ENCODE data around the gene PTOV1. TPM values are rescaled to one million over a fixed set of nuclear protein-coding genes. Genes with fewer than 3 reads are reported as not detected.
A peak's percentile ranks its signal among the peaks of the same experiment; 100 is the strongest.

Gene PTOV1
- total RNA-seq, 2 donors from 2014 or later = 110 TPM

DNA sequence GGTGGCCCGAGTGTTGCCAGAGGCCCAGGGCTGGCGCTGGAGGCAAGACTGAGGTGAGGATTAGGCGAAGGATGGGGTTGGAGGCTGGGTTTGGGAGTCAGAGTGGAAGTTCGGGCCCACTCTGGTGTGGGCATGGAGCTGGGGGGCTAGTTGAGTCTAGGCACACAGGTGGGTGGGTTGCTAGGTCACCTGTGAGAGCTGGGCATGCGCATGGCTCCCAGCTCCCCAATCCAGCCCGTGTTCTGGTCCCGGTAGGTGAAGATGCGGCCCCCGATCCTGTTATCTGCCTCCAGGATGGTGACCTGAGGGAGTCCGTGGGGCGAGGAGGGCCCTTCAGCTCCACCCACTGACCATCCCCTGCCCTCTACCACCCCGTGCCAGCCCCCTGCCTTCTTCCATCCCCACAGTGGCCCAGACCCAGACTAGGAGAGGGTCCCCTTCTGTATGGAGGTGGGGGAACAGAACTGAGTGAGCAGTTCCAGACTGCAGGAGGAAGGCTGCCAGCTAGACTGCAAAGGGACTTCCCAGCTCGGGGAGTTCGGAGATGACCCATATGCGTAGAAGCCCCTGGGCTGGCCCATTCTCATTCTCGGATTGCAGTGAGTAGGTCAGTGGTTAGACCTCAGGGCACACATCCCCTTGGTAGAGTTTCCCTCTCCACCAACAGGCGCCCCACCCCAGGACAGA, 44.1 kb downstream of the PTOV1 start:
- H3K27ac Mint-ChIP-seq = peak overlapping the region in 1 of 2 donors; percentile 88
- H3K36me3 Mint-ChIP-seq = peaks cover 0 to 3% of the 10 kb centered on the region in 2 donors
- no peaks in the 10 kb centered on the region for H3K9me3 Mint-ChIP-seq
- peak in 1 of 2 donors; percentile 41 for ATAC-seq
- DNase-seq (ENCODE audit: low spot score in 2 of 2) = peak in 1 of 2 donors; percentile 78

DNA sequence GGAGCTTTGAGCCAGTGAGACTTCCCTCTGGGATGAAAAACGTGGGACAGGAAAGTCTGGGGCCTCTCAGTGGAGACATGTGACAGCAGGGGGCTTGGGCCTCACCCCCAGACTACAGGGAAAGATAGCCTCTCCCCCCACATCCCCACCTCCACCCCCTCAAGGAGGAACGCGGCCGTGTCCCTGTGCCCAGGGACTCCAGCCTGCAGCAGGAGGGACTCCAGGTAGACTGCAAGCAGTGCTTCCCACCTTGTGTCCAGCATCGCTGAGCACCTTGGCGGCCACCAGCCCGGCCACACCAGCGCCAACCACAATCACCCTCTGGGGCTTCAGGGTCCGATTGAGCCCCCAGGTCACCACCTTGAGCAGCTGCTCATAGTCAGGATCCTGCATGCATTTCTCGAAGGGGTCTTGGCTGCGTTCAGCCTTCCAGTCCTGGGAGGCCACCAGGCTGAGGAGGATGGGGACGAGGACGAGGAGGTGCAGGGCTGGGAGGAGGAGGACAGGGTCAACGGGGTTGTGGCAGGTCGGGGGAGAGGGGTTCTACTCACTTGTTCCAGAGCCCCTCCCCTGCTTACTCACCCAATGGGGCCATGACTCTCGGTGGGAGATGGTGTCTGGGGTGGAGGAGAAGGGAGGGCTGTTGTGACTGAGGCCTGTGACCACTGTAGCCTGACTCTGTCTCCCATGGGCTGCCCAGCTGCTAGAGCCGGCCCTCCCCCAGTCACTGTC, 44.8 kb downstream of the PTOV1 start:
- H3K9me3 Mint-ChIP-seq = no peaks in the 10 kb centered on the region
- DNase-seq (ENCODE audit: low spot score in 2 of 2) (no peak), ATAC-seq (peak in 1 of 2 donors; percentile 12)
- H3K36me3 Mint-ChIP-seq = no peaks in the 10 kb centered on the region
- H3K27ac Mint-ChIP-seq = peak overlapping the region in 1 of 2 donors; percentile 88

DNA sequence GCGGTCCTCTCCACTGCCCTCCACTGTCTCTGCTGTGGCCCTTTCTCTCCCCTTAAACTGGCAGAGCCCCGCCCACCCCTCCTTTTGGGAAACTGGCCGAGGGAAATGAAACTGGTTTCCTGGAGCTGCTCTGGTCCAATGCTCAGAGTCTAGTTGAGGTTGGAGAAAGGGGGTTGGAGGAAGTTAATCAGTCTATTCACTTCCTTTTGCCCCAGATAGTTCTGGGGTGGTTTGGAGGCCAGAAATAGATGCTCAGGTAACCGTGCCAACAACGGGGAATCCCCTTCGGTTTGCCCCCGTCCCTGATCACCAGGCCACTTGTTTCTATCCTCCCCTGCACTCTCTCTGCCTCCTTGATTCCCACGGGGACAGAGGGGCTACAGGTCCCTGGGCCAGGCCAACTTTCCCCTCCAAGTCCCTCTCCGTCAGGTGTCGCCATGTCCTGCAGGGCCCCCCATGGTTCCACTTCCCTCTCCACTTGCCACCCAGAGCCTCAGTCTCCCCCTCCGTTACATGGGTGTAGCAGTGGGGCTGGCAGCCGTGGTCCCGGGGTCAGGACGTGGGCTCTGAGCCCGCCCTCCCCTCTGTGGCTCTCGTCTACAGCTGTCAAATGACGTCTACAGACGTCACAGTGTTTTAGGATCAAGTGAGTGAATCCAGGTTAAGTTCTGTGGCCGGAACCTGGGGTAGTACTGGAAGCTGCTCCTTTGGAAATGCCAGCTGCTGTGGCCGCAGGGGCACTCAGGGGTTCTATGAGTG, 46.1 kb downstream of the PTOV1 start, which contains the start of gene IL4I1:
Gene IL4I1, minus strand, starts transcription at position 25 of the 759 bp plus-strand sequence. CDS start 727 bp downstream, outside the sequence.
- peak within 1 kb of the TSS; percentile 88 to 98 for H3K27ac Mint-ChIP-seq
- peak; percentile 60 to 61 for ATAC-seq
- no peaks in the 10 kb centered on the region for H3K9me3 Mint-ChIP-seq
- peak in 1 of 2 donors; percentile 84 for DNase-seq (ENCODE audit: low spot score in 2 of 2)
- H3K36me3 Mint-ChIP-seq = no peaks in the 10 kb centered on the region

DNA sequence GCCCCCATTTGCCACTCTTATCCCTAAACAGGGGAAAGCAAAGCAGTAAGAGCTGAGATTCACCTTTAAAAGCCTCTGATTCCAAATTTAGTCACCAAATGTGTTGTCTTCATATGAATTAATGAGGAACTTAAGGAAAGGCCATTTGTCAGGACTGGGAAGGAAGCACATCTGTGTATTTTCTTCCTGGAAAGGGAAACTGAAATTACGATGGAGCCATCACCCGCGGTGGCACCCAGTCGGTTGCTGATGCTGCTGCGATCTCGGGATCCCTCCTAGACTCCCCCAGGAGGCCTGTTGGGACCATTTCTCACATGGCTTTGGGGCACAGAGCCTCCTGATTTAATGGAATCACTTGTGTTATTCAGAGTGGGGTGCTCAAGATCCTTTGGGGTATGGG, 53.2 kb downstream of the PTOV1 start:
- Mint-ChIP-seq H3K36me3 (peaks cover 0 to 26% of the 10 kb centered on the region in 2 donors), H3K9me3 (no peaks in the 10 kb centered on the region), H3K27ac (no peak overlapping the region)
- no peak for ATAC-seq
- no peak for DNase-seq (ENCODE audit: low spot score in 2 of 2)

DNA sequence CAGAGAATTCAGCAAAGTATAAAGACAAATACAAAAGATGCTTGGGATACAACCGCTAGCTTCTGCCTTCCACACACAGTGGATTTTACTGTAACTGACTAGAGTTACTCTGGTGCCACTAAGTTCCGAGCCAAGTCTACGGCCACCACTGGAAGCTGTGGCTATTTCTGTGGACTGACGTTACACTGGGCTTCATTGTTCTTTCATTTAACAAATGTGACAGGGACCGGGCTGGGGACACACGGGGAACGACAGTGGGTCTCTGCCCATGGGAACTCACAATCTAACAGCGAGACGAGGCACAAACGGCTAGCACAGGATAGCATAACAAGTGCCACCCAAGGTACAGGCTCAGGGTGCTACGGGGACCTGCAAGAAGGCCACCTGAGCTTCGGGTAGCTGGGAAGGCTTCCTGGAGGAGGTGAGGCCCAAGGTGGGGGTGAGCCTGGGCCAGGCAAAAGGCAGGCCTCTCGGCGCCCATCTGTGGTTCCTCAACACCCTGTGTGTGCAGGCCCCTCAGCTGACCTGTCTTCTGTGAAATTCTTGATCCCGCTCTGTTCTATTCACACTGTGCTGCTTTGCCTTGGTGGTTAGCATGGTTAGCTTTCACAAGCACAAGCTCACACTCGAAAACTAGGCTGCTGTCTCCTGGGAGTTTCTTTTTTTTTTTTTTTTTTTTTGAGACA, 56.1 kb downstream of the PTOV1 start:
- Mint-ChIP-seq H3K27ac (no peak overlapping the region), H3K36me3 (peaks cover 0 to 43% of the 10 kb centered on the region in 2 donors), H3K9me3 (no peaks in the 10 kb centered on the region)
- no peak for ATAC-seq
- DNase-seq (ENCODE audit: low spot score in 2 of 2) = no peak

DNA sequence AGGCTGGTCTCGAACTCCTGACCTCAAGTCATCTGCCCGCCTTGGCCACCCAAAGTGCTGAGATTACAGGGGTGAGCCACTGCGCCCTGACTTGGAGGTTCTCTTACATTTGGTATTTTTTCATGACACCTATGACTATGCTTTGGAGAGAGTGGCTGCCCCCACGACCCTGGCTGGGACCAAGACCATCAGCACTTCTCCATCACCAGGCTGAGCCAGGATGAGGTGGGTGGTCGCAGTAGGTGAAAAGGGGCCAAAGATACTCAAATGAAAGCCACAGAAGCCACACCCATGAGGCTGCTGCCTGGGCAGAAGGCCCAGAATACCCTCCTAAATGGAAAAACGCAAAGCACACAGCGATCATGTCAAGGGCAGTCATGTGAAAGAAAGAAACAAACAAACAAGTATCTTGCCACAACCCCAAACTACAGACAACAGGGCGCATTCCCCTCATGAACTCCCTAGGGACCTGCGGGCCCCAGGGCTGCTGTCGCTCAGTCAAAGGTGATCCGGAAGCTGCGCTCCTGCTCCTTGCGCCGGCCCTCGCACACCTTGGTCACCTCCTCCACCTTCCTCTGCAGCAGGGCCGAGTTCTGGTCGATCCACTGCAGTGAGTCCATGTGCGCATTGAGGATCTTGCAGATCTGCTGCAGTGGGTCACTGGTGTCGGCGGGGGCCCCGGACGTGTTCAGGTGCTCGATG, 56.9 kb downstream of the PTOV1 start:
- Mint-ChIP-seq H3K27ac (peak overlapping the region; percentile 16 to 68), H3K36me3 (peaks cover 0 to 48% of the 10 kb centered on the region in 2 donors)
- no peak for DNase-seq (ENCODE audit: low spot score in 2 of 2)

DNA sequence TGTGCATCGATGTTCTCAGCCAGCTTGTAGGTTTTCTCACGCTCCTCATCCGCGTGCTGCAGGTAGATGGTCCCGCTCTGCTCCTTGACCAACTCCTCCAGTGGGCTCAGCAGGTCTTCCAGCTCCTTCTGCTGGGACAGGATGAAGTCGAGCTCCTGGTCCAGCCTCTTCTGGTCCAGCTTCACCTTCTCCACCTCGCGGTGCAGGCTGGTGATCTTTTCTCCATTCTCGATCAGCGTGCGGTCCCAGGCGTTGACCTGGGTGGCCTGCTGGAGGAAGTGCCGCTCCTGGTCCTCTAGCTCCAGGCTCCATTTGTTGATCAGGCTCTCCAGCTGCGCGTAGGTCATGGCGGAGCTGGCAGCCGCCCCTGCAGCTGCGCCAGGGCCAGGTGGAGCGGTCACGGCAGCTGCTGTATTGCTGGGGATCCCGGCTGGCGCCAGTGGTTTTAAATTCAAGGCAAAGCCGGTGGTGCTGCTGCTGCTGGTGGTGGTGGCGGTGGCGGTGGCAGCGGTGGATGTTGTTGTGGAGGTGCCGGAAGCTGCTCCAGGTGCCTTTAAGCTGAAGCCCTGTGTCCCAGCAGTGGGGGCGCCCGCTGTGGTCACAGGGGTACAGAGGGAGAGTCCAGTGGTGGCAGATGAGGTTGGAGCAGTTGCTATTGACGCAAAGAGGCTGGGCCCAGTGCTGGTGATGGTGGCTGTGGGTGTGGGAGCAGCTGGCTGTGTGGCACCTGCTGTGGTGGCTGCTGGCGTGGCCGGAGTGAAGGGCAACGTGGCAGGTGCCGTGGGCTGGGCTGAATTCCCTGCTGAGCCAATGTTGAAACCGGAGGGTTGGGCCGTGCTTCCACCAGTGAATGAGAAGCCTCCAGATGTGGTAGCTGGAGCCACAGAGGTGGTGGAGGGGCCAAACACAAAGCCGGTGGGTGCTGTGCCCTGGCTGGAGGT, 57.8 kb downstream of the PTOV1 start:
- H3K9me3 Mint-ChIP-seq = no peaks in the 10 kb centered on the region
- peaks cover 0 to 57% of the 10 kb centered on the region in 2 donors for H3K36me3 Mint-ChIP-seq
- no peak for ATAC-seq
- peak overlapping the region; percentile 16 to 68 for H3K27ac Mint-ChIP-seq
- DNase-seq (ENCODE audit: low spot score in 2 of 2) = no peak

More for the DNA sequence above, 56.9 kb downstream of the PTOV1 start:
- no peaks in the 10 kb centered on the region for H3K9me3 Mint-ChIP-seq
- peak in 1 of 2 donors; percentile 15 for ATAC-seq

DNA sequence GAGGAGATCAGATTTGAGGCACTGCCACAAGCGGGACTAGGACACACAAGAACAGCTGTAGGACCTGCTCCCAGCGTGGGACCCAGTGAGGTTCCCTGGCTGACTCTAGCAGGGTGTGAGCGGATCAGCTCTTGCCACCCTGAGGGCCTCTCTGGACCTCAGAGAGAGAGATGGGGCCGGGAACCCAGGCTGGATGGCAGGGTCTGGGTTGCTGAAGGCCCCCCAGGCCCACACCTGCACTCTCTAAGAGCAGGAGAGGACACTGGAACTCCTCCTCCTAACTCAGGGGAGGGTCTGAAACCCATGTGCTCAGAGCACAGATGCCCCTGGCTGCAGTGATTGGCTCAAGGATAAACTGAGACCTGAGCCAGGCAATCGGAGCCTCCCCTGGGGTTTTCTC, 59.2 kb downstream of the PTOV1 start:
- H3K36me3 Mint-ChIP-seq = peaks cover 4 to 65% of the 10 kb centered on the region in 2 donors
- DNase-seq (ENCODE audit: low spot score in 2 of 2) (no peak), ATAC-seq (no peak)
- no peaks in the 10 kb centered on the region for H3K9me3 Mint-ChIP-seq
- peak overlapping the region; percentile 67 to 80 for H3K27ac Mint-ChIP-seq

Other genes starting within 250 kb of the PTOV1 start
- gene RRAS, start 211.0 kb upstream of the PTOV1 start, total RNA-seq = 10 to 100 TPM in 1 of 2 donors, 1 to 10 TPM in 1; 6.0 to 12.9 TPM
- 10 to 100 TPM; 49.8 to 57.4 TPM for gene SCAF1, start 208.9 kb upstream of the PTOV1 start, total RNA-seq
- 100 to 1,000 TPM; 135 to 202 TPM for gene IRF3, start 185.3 kb upstream of the PTOV1 start, total RNA-seq
- gene BCL2L12, start 185.2 kb upstream of the PTOV1 start, total RNA-seq = 10 to 100 TPM; 69.6 to 93.4 TPM
- 100 to 1,000 TPM; 248 to 309 TPM for gene PRMT1, start 173.9 kb upstream of the PTOV1 start, total RNA-seq
- 1 to 10 TPM; 5.6 to 6.2 TPM for gene ADM5, start 161.6 kb upstream of the PTOV1 start, total RNA-seq
- gene CPT1C, start 160.0 kb upstream of the PTOV1 start, total RNA-seq = 1 to 10 TPM; 4.1 to 4.3 TPM
- 1 to 10 TPM in 1 of 2 donors, under 1 TPM in 1; 0.57 to 1.9 TPM for gene TSKS, start 87.9 kb upstream of the PTOV1 start, total RNA-seq
- gene AP2A1, start 84.2 kb upstream of the PTOV1 start, total RNA-seq = 100 to 1,000 TPM in 1 of 2 donors, 10 to 100 TPM in 1; 79.0 to 137 TPM
- 10 to 100 TPM; 14.8 to 24.8 TPM for gene FUZ, start 37.9 kb upstream of the PTOV1 start, total RNA-seq
- gene MED25, start 32.9 kb upstream of the PTOV1 start, total RNA-seq = 10 to 100 TPM; 58.4 to 68.2 TPM
- gene PNKP, start 16.4 kb downstream of the PTOV1 start, total RNA-seq = 100 to 1,000 TPM in 1 of 2 donors, 10 to 100 TPM in 1; 90.6 to 119 TPM
- 10 to 100 TPM; 16.9 to 34.4 TPM for gene AKT1S1, start 26.2 kb downstream of the PTOV1 start, total RNA-seq
- 10 to 100 TPM; 28.8 to 53.0 TPM for gene TBC1D17, start 26.5 kb downstream of the PTOV1 start, total RNA-seq
- 10 to 100 TPM in 1 of 2 donors, 1 to 10 TPM in 1; 6.3 to 11.1 TPM for gene IL4I1, start 45.7 kb downstream of the PTOV1 start, total RNA-seq
- 10 to 100 TPM in 1 of 2 donors, 1 to 10 TPM in 1; 7.7 to 13.2 TPM for gene ATF5, start 78.0 kb downstream of the PTOV1 start, total RNA-seq
- 100 to 1,000 TPM in 1 of 2 donors, 10 to 100 TPM in 1; 82.5 to 109 TPM for gene NUP62, start 78.3 kb downstream of the PTOV1 start, total RNA-seq
- not detected for gene SIGLEC11, start 110.0 kb downstream of the PTOV1 start, total RNA-seq
- 10 to 100 TPM; 54.0 to 60.0 TPM for gene VRK3, start 174.2 kb downstream of the PTOV1 start, total RNA-seq
- gene ZNF473, start 174.8 kb downstream of the PTOV1 start, total RNA-seq = 10 to 100 TPM; 15.2 to 15.8 TPM

Measured in activated naive CD4-positive, alpha-beta T cell treated with anti-CD3 and anti-CD28 coated beads, Interleukin-2, amount 50 U/mL, for 72 hours (primary cell).